HepG2 (cell line): ENCODE results near the gene NXN. TPM values are rescaled to one million over a fixed set of nuclear protein-coding genes. Genes with fewer than 3 reads are reported as not detected.

ENCODE experiments used
- ATAC-seq: fragments of 200-7000 bp; cut with Tn5 transposase; 3 replicates; pipeline ENCODE4 v1.9.1; 2020; ENCODE audit warnings: mild to moderate bottlenecking, moderate library complexity
- BruUV-seq: library from RNA; stranded (reverse); fragments of 400-500 nt; replicated peaks from 2 replicates; lab custom pipeline; 2021; lab: Mats Ljungman, UMichigan
- CTCF ChIA-PET: fragments of 300-600 bp; formaldehyde crosslinking; extraction: SDS; loops from one replicate; lab custom pipeline; 2021; ENCODE audit warnings: low total read pairs, inconsistent platforms, low intra/inter-chr PET ratio; lab: Yijun Ruan, JAX
- POLR2A ChIA-PET: fragments of 350-600 bp; sonication (Branson Sonifier 250); formaldehyde crosslinking; loops from one replicate; lab custom pipeline; 2020; ENCODE audit warnings: antibody characterized with exemption, inconsistent platforms; lab: Yijun Ruan, JAX
- DNase-seq: peaks from one replicate; pipeline ENCODE4 v3.0.0-alpha.2; 2015; ENCODE audit warnings: low spot score
- FAIRE-seq: peaks from 3 replicates; lab custom pipeline; 2011; peaks lifted over from hg19 to GRCh38; lab: Jason Lieb, UNC
- H2AFZ ChIP-seq: one replicate; pipeline ENCODE4 v1.6.1; 2011; ENCODE audit warnings: low read length, inconsistent platforms
- H3K27ac ChIP-seq: fragments of 300-600 bp; 3 replicates; pipeline ENCODE4 v1.8.0; 2011; ENCODE audit warnings: mixed run types, mild to moderate bottlenecking, mixed read lengths, low read length, inconsistent platforms; ENCODE audit not compliant: insufficient read depth; ENCODE audit errors: extremely low read length
- H3K27me3 ChIP-seq, 2 experiments: fragments of 200-600 bp in 1 of 2; 2 replicates in 1 of 2; 3 replicates in 1 of 2; pipeline versions ENCODE4 v1.6.0 to v1.8.0; 2011; ENCODE audit warnings: low read length in 2 of 2, mild to moderate bottlenecking in 2 of 2, moderate library complexity in 2 of 2, inconsistent platforms in 1 of 2; ENCODE audit not compliant: insufficient read depth in 2 of 2, control insufficient read depth in 1 of 2
- H3K36me3 ChIP-seq, 2 experiments: fragments of 200-600 bp in 1 of 2; replicated peaks in 1 of 2; 2 replicates in 1 of 2; 3 replicates in 1 of 2; pipeline versions ENCODE4 v1.5.1 to v1.8.0; 2011; ENCODE audit warnings: low read length in 2 of 2, inconsistent platforms in 1 of 2; ENCODE audit not compliant: insufficient read depth in 2 of 2, control insufficient read depth in 1 of 2
- H3K4me1 ChIP-seq: 2 replicates; pipeline ENCODE4 v1.5.1; 2012; ENCODE audit warnings: low read length, inconsistent platforms; ENCODE audit not compliant: insufficient read depth
- H3K4me2 ChIP-seq: 2 replicates; pipeline ENCODE4 v1.6.0; 2011; ENCODE audit warnings: low read depth, low read length, inconsistent platforms
- H3K4me3 ChIP-seq, 3 experiments: fragments of 200-600 bp in 1 of 3; sonication (generic), shearing (Covaris generic) in 1 of 3; replicated peaks in 1 of 3; 2 replicates each; pipeline ENCODE4 v1.5.1; 2011 to 2016; ENCODE audit warnings: low read length in 3 of 3, inconsistent platforms in 2 of 3, low read depth in 2 of 3, mild to moderate bottlenecking in 2 of 3, control low read depth in 1 of 3, mixed read lengths in 1 of 3; ENCODE audit not compliant: insufficient read depth in 1 of 3
- H3K79me2 ChIP-seq: one replicate; pipeline ENCODE4 v1.6.1; 2011; ENCODE audit warnings: low read length, inconsistent platforms; ENCODE audit not compliant: insufficient read depth
- H3K9ac ChIP-seq: 2 replicates; pipeline ENCODE4 v1.6.0; 2011; ENCODE audit warnings: mild to moderate bottlenecking, low read depth, low read length, inconsistent platforms; ENCODE audit not compliant: insufficient read depth
- H3K9me3 ChIP-seq: 2 replicates; pipeline ENCODE4 v1.5.1; 2012; ENCODE audit warnings: mild to moderate bottlenecking, low read length
- H4K20me1 ChIP-seq: 2 replicates; pipeline ENCODE4 v1.6.0; 2011; ENCODE audit warnings: inconsistent platforms, mild to moderate bottlenecking, low read length, moderate library complexity; ENCODE audit not compliant: insufficient read depth
- CBX5 ChIP-seq: sonication (generic); formaldehyde crosslinking; IDR thresholded peaks from 2 replicates; pipeline ENCODE4 v1.4.0; 2020; ENCODE audit warnings: missing genetic modification reagents, borderline replicate concordance
- CERS6 ChIP-seq: sonication (generic); formaldehyde crosslinking; IDR thresholded peaks from 2 replicates; pipeline ENCODE4 v1.5.0; 2020; ENCODE audit warnings: missing genetic modification reagents
- ETV5 ChIP-seq: IDR thresholded peaks from 2 replicates; pipeline ENCODE4 v1.6.1; 2018; ENCODE audit warnings: missing biosample characterization, missing genetic modification reagents, inconsistent platforms, borderline replicate concordance
- JUNB ChIP-seq: sonication (generic); formaldehyde crosslinking; IDR thresholded peaks from 2 replicates; pipeline ENCODE4 v1.8.0; 2022; ENCODE audit warnings: missing genetic modification reagents, mild to moderate bottlenecking, borderline replicate concordance
- KLF16 ChIP-seq, 2 experiments: sonication (generic) in 1 of 2; formaldehyde crosslinking in 1 of 2; IDR thresholded peaks; 2 replicates each; pipeline versions ENCODE4 v1.6.1 to v1.8.0; 2016 to 2023; ENCODE audit warnings: missing genetic modification reagents in 2 of 2, missing compliant biosample characterization in 1 of 2
- MXI1 ChIP-seq: IDR thresholded peaks from 3 replicates; pipeline ENCODE4 v1.6.1; 2012; ENCODE audit warnings: low read depth, low read length, inconsistent platforms, borderline replicate concordance
- NBN ChIP-seq: fragments of 450-650 bp; conservative IDR thresholded peaks from 2 replicates; pipeline ENCODE4 v1.6.1; 2017
- SRSF1 ChIP-seq: fragments of 200-400 bp; formaldehyde crosslinking; optimal IDR thresholded peaks from 2 replicates; pipeline ENCODE3; 2017; ENCODE audit warnings: mild to moderate bottlenecking, low read depth, low read length, moderate library complexity
- SRSF4 ChIP-seq: fragments of 200-400 bp; formaldehyde crosslinking; IDR thresholded peaks from one replicate; pipeline ENCODE4 v1.6.1; 2018; ENCODE audit warnings: mild to moderate bottlenecking, low read depth, low read length, moderate library complexity; ENCODE audit not compliant: poor library complexity, severe bottlenecking
- TCF7L2 ChIP-seq: IDR thresholded peaks from 2 replicates; pipeline ENCODE4 v1.6.1; 2011; ENCODE audit warnings: mild to moderate bottlenecking, low read depth, low read length, moderate library complexity
- ZNF121 ChIP-seq: sonication (generic); formaldehyde crosslinking; IDR thresholded peaks from 2 replicates; pipeline ENCODE4 v1.5.0; 2020; ENCODE audit warnings: mild to moderate bottlenecking, missing genetic modification reagents
- ZNF432 ChIP-seq: sonication (generic); formaldehyde crosslinking; IDR thresholded peaks from 2 replicates; pipeline ENCODE4 v1.5.0; 2020; ENCODE audit warnings: missing genetic modification reagents, mild to moderate bottlenecking, borderline replicate concordance
- ZNF44 ChIP-seq: sonication (generic); formaldehyde crosslinking; IDR thresholded peaks from 2 replicates; pipeline ENCODE4 v1.5.1; 2020; ENCODE audit warnings: mild to moderate bottlenecking, missing genetic modification reagents
- ZNF510 ChIP-seq: sonication (generic); formaldehyde crosslinking; IDR thresholded peaks from 2 replicates; pipeline ENCODE4 v1.4.0; 2020; ENCODE audit warnings: low read depth, mild to moderate bottlenecking, missing genetic modification reagents
- ZNF614 ChIP-seq: IDR thresholded peaks from 2 replicates; pipeline ENCODE4 v1.6.1; 2018; ENCODE audit warnings: missing biosample characterization, missing genetic modification reagents, inconsistent platforms, borderline replicate concordance
- ZNF747 ChIP-seq: sonication (generic); formaldehyde crosslinking; IDR thresholded peaks from 2 replicates; pipeline ENCODE4 v1.8.1; 2023; ENCODE audit warnings: missing genetic modification reagents, mild to moderate bottlenecking, borderline replicate concordance
- ZNF781 ChIP-seq: sonication (generic); formaldehyde crosslinking; IDR thresholded peaks from 2 replicates; pipeline ENCODE4 v1.5.1; 2020; ENCODE audit warnings: borderline replicate concordance, mild to moderate bottlenecking, missing genetic modification reagents; ENCODE audit errors: not compliant biosample characterization
- WGBS: methylation state at CpG from one replicate; pipeline ENCODE4 v1.1.6; 2017; ENCODE audit warnings: low lambda C conversion rate; 5-methylcytosine and 5-hydroxymethylcytosine counted together
- in situ Hi-C: cut with HindIII; loops from 2 replicates; pipeline ENCODE4 v1.10.0; 2017; ENCODE audit warnings: low pct_unique_long_range_greater_than_20kb; ENCODE audit not compliant: extremely low pct_ligation_motif_present
- intact Hi-C: fragments of 100-400 bp; cut with micrococcal nuclease; formaldehyde crosslinking; loops from one replicate; pipeline ENCODE4 v1.10.0; 2022; ENCODE audit not compliant: unreplicated experiment
- polyA plus RNA-seq, 8 experiments: library from polyadenylated mRNA; depleted of rRNA in 3 of 8; stranded (reverse) in 7 of 8; unstranded in 1 of 8; fragments of >200 nt; fragmentation: Illumina TruSeq in 4 of 8; extraction: Trizol in 4 of 8; gene quantifications; 2 replicates each; pipeline versions ENCODE4 v1.2.1 to v1.2.3, GENCODE V29; 2011 to 2016; ENCODE audit warnings: low read depth in 4 of 8, missing spikeins in 1 of 8, mixed read lengths in 1 of 8; ENCODE audit not compliant: insufficient read depth in 1 of 8
- total RNA-seq, 5 experiments: library from RNA; depleted of rRNA; stranded (reverse); fragments of >200 nt; fragmentation: Illumina TruSeq; extraction: Trizol; gene quantifications; 2 replicates each; pipeline ENCODE4 v1.2.3, GENCODE V29; 2016; ENCODE audit warnings: low read depth in 1 of 5
- TF ChIP-seq, protein P1 (sequence below): sonication (generic); formaldehyde crosslinking; conservative IDR thresholded peaks from 2 replicates; pipeline ENCODE4 v1.8.0; 2022; ENCODE audit warnings: low read depth, missing genetic modification reagents

Gene NXN
- total and polyA plus RNA-seq, 2 of the 13 experiments (the other 11 are each of a cell fraction or from before 2014, with no cell fraction given) = 22.2 to 24.3 TPM

GRCh38 chr17:887551-888209 lies 91.9 kb downstream of the NXN start:
- Histone ChIP-seq H3K9ac (no peak overlapping the region), H3K36me3 (no peaks in the 10 kb centered on the region; a peak in 1 of 5 replicates), H3K27me3 (no peaks in the 10 kb centered on the region)
- no peak for ATAC-seq
- POLR2A ChIA-PET = no interaction called here
- CTCF ChIA-PET = no interaction called here
- TF ChIP-seq ZNF121 (CRISPR knock-in tag) (no peak), ZNF432 (no peak), CBX5 (no peak), ZNF747 (CRISPR knock-in tag) (no peak), NBN (no peak), ZNF781 (CRISPR knock-in tag) (no peak), SRSF1 (no peak), MXI1 (no peak), KLF16 (CRISPR knock-in tag; IDR thresholded peaks at IDR 0.05) (no peak), SRSF4 (no peak), TCF7L2 (no peak), JUNB (CRISPR knock-in tag) (no peak), ETV5 (CRISPR knock-in tag) (no peak), ZNF510 (CRISPR knock-in tag) (no peak), ZNF44 (no peak), ZNF614 (CRISPR knock-in tag) (no peak), CERS6 (CRISPR knock-in tag) (no peak)
- TF ChIP-seq, protein P1, sequence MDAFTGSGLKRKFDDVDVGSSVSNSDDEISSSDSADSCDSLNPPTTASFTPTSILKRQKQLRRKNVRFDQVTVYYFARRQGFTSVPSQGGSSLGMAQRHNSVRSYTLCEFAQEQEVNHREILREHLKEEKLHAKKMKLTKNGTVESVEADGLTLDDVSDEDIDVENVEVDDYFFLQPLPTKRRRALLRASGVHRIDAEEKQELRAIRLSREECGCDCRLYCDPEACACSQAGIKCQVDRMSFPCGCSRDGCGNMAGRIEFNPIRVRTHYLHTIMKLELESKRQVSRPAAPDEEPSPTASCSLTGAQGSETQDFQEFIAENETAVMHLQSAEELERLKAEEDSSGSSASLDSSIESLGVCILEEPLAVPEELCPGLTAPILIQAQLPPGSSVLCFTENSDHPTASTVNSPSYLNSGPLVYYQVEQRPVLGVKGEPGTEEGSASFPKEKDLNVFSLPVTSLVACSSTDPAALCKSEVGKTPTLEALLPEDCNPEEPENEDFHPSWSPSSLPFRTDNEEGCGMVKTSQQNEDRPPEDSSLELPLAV (CRISPR knock-in tag) = no peak
- TF ChIP-seq, all 625 proteins: peak for 0
- Histone ChIP-seq H3K4me1 (peaks cover 13% of the 10 kb centered on the region), H3K27ac (no peak overlapping the region), H2AFZ (no peak overlapping the region), H3K79me2 (no peaks in the 10 kb centered on the region), H3K4me2 (no peak overlapping the region), H3K4me3 (no peak overlapping the region), H4K20me1 (no peaks in the 10 kb centered on the region), H3K9me3 (no peaks in the 10 kb centered on the region)
- intact Hi-C loops (no loop called here), in situ Hi-C loops (no loop called here)
- DNase-seq (no peak), FAIRE-seq (no peak)
- WGBS = 81% methylated on average over 21 of the region's 21 CpGs
- no TSS peak for BruUV-seq
